Astrocyte (in vitro differentiated cells and primary cell): ENCODE results near the gene OASL. TPM values are rescaled to one million over a fixed set of nuclear protein-coding genes. Genes with fewer than 3 reads are reported as not detected.

Experiments used
- DNase-seq: peaks from one replicate; pipeline ENCODE4 v3.0.0-alpha.2; 2010; ENCODE audit warnings: low read depth
- FAIRE-seq: peaks from 2 replicates; lab custom pipeline; 2011; peaks lifted over from hg19 to GRCh38; lab: Jason Lieb, UNC
- H2AFZ ChIP-seq: 2 replicates; pipeline ENCODE4 v1.6.0; 2012; ENCODE audit warnings: low read depth, low read length, inconsistent platforms
- H3K27ac ChIP-seq: 2 replicates; pipeline ENCODE4 v1.5.1; 2011; ENCODE audit warnings: low read depth, low read length, inconsistent platforms
- H3K27me3 ChIP-seq: 2 replicates; pipeline ENCODE4 v1.6.0; 2011; ENCODE audit warnings: low read length, inconsistent platforms; ENCODE audit not compliant: insufficient read depth
- H3K36me3 ChIP-seq: 2 replicates; pipeline ENCODE4 v1.5.1; 2011; ENCODE audit warnings: low read length, inconsistent platforms; ENCODE audit not compliant: insufficient read depth
- H3K4me1 ChIP-seq: 2 replicates; pipeline ENCODE4 v1.5.1; 2011; ENCODE audit warnings: low read length, inconsistent platforms; ENCODE audit not compliant: insufficient read depth
- H3K4me2 ChIP-seq: 2 replicates; pipeline ENCODE4 v1.6.0; 2012; ENCODE audit warnings: low read length, inconsistent platforms
- H3K4me3 ChIP-seq: 2 replicates; pipeline ENCODE4 v1.5.1; 2011; ENCODE audit warnings: low read depth, mild to moderate bottlenecking, low read length, inconsistent platforms; ENCODE audit not compliant: insufficient read depth
- H3K79me2 ChIP-seq: 2 replicates; pipeline ENCODE4 v1.6.0; 2012; ENCODE audit warnings: mild to moderate bottlenecking, low read length, inconsistent platforms; ENCODE audit not compliant: insufficient read depth
- H3K9ac ChIP-seq: 2 replicates; pipeline ENCODE4 v1.6.0; 2012; ENCODE audit warnings: mild to moderate bottlenecking, low read length, inconsistent platforms
- H3K9me3 ChIP-seq: 2 replicates; pipeline ENCODE4 v1.5.1; 2012; ENCODE audit warnings: low read depth, mild to moderate bottlenecking, low read length, inconsistent platforms; ENCODE audit not compliant: insufficient read depth
- H4K20me1 ChIP-seq: 2 replicates; pipeline ENCODE4 v1.6.0; 2012; ENCODE audit warnings: low read length, inconsistent platforms; ENCODE audit not compliant: insufficient read depth
- H3K27ac Mint-ChIP-seq: one replicate; pipeline ENCODE4 v1.8.0; 2021; ENCODE audit warnings: mild to moderate bottlenecking, mixed read lengths; ENCODE audit not compliant: unreplicated experiment
- H3K27me3 Mint-ChIP-seq: one replicate; pipeline ENCODE4 v1.8.0; 2021; ENCODE audit warnings: low read depth, mixed read lengths; ENCODE audit not compliant: unreplicated experiment
- H3K36me3 Mint-ChIP-seq: one replicate; pipeline ENCODE4 v1.8.0; 2021; ENCODE audit warnings: low read depth, mixed read lengths; ENCODE audit not compliant: unreplicated experiment
- H3K4me1 Mint-ChIP-seq: one replicate; pipeline ENCODE4 v1.8.0; 2021; ENCODE audit warnings: low read depth, mixed read lengths; ENCODE audit not compliant: unreplicated experiment
- H3K4me3 Mint-ChIP-seq: one replicate; pipeline ENCODE4 v1.8.0; 2021; ENCODE audit warnings: mild to moderate bottlenecking, moderate library complexity, mixed read lengths; ENCODE audit not compliant: unreplicated experiment
- H3K9me3 Mint-ChIP-seq: one replicate; pipeline ENCODE4 v1.8.0; 2021; ENCODE audit warnings: mild to moderate bottlenecking, mixed read lengths; ENCODE audit not compliant: unreplicated experiment
- EZH2 ChIP-seq: IDR thresholded peaks from 2 replicates; pipeline ENCODE4 v1.6.1; 2012; ENCODE audit warnings: mild to moderate bottlenecking, low read length, inconsistent platforms; ENCODE audit not compliant: insufficient read depth
- total RNA-seq: library from RNA; stranded (reverse); gene quantifications from 2 replicates; pipeline ENCODE4 v1.2.1, GENCODE V29; 2021
- TF ChIP-seq, protein P1 (sequence below): IDR thresholded peaks from 2 replicates; pipeline ENCODE4 v1.5.1; 2011; ENCODE audit warnings: low read depth, mild to moderate bottlenecking, inconsistent platforms, low read length, moderate library complexity; ENCODE audit not compliant: insufficient read depth

OASL gene
- total RNA-seq, 1 donor from 2014 or later: 0.75 TPM

DNA sequence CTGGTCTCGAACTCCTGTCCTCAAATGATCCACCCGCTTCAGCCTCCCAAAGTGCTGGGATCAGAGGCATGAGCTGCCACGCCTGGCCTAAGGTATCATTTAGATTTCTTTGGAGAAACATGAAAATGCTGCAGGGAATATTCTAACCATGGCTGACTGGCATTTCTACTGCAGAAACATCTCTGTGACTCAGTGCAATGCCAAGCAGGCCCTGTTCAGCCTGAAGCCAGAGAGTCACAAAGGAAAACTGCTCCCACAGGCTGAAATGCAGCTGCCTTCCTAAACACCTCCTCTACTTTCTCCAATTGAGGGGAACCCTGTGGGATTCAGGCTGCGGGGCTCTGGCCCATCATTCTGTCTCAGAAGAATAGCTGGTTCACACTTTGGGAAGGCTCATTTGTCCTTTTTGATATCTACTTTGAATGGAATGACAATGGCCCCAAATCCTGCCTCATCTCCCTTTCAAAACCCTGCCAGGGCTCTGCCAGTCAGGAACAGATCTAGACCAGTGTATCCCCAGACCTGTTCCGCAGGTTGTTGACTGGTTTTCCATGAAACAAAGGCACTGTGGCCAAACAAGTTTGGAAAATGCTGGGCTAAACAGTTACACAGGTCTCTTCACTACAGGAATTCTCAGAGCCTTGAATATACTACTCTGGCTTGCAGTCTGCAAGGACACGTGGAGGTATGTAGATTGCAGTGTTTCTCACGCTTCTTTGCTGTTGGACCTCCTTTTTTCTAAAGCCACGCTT lies 30.5 kb downstream of the OASL start:
- H3K27ac Mint-ChIP-seq: no peak overlapping the region
- H3K9me3 Mint-ChIP-seq: no peaks in the 10 kb centered on the region
- H3K27ac ChIP-seq: no peak overlapping the region
- H3K27me3 ChIP-seq: no peaks in the 10 kb centered on the region
- H4K20me1 ChIP-seq: peaks cover 10% of the 10 kb centered on the region
- H3K36me3 Mint-ChIP-seq: peaks cover 21% of the 10 kb centered on the region
- no peaks in the 10 kb centered on the region for H3K27me3 Mint-ChIP-seq
- H3K9ac ChIP-seq: no peak overlapping the region
- no peaks in the 10 kb centered on the region for H3K4me1 Mint-ChIP-seq
- H3K4me3 ChIP-seq: no peak overlapping the region
- H3K4me2 ChIP-seq: no peak overlapping the region
- H3K36me3 ChIP-seq: peaks cover 38% of the 10 kb centered on the region
- H2AFZ ChIP-seq: no peak overlapping the region
- no peaks in the 10 kb centered on the region for H3K79me2 ChIP-seq
- TF ChIP-seq, protein P1, sequence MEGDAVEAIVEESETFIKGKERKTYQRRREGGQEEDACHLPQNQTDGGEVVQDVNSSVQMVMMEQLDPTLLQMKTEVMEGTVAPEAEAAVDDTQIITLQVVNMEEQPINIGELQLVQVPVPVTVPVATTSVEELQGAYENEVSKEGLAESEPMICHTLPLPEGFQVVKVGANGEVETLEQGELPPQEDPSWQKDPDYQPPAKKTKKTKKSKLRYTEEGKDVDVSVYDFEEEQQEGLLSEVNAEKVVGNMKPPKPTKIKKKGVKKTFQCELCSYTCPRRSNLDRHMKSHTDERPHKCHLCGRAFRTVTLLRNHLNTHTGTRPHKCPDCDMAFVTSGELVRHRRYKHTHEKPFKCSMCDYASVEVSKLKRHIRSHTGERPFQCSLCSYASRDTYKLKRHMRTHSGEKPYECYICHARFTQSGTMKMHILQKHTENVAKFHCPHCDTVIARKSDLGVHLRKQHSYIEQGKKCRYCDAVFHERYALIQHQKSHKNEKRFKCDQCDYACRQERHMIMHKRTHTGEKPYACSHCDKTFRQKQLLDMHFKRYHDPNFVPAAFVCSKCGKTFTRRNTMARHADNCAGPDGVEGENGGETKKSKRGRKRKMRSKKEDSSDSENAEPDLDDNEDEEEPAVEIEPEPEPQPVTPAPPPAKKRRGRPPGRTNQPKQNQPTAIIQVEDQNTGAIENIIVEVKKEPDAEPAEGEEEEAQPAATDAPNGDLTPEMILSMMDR: no peak
- TF ChIP-seq EZH2: no peak
- no peak for FAIRE-seq
- no peaks in the 10 kb centered on the region for H3K9me3 ChIP-seq
- no peak for DNase-seq
- no peaks in the 10 kb centered on the region for H3K4me1 ChIP-seq
- H3K4me3 Mint-ChIP-seq: no peak overlapping the region

DNA sequence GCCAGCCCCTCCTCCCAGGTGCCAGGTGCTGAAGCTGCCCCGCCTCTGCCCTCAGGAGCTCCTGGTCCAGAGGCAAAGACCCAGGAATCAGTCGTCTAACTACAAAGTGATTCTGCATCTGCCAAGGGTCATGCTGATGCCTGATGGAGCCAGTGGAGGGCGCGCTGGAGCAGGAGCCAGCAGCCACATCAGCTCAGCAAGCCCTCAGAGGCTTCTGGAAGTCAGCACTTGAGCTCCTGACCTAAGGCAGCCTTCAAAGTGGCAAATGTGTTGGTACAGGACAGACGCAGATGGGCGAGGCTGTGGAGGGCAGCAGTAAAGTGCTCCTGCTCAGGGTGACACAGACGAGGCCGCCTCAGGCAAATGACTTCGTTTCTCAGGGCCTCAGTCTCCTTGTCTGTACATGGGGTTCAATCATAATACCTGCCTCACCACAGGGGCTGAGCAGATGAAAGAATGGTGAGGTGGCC lies 33.7 kb downstream of the OASL start:
- Mint-ChIP-seq H3K27me3 (no peaks in the 10 kb centered on the region), H3K36me3 (peaks cover 24% of the 10 kb centered on the region), H3K27ac (no peak overlapping the region), H3K9me3 (no peaks in the 10 kb centered on the region), H3K4me1 (no peaks in the 10 kb centered on the region), H3K4me3 (no peak overlapping the region)
- Histone ChIP-seq H3K79me2 (no peaks in the 10 kb centered on the region), H3K27me3 (no peaks in the 10 kb centered on the region), H2AFZ (no peak overlapping the region), H3K9me3 (no peaks in the 10 kb centered on the region), H3K9ac (no peak overlapping the region), H3K36me3 (peaks cover 31% of the 10 kb centered on the region), H4K20me1 (peaks cover 1% of the 10 kb centered on the region), H3K4me2 (no peak overlapping the region), H3K4me1 (no peaks in the 10 kb centered on the region), H3K27ac (no peak overlapping the region), H3K4me3 (no peak overlapping the region)
- FAIRE-seq: no peak
- TF ChIP-seq EZH2: no peak
- TF ChIP-seq, protein P1: peak; percentile 52
- DNase-seq: no peak

DNA sequence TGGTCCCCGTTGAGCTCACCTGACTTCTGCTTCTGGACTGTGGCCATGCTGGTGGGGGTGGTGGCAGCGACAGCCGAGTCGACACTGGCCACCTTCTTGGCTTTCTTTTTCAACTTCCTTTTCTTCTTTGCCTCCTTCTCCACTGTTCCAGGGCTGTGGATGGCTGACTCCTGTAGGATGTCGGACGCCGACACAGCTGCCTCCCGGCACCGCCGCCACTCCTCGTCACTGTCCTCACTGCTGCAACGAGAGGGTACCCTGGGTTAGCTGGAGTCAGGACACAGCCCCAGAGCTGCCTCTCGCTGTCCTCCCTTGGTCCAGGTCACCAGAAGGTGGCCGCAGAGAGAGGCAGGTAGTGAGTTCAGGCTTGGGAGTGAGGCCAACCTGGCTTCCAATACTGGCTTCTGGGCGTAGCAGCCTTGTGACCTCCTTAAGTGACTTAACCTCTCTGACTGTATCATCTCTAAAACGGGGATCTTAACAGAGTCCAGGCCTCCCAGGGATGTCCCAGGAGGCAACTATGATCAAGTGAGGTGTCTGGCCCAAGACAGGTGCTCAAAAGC lies 34.7 kb downstream of the OASL start:
- H3K4me3 Mint-ChIP-seq: no peak overlapping the region
- no peak overlapping the region for H3K27ac Mint-ChIP-seq
- peaks cover 23% of the 10 kb centered on the region for H3K36me3 ChIP-seq

More for the DNA sequence above, 34.7 kb downstream of the OASL start:
- Histone ChIP-seq H3K27ac (no peak overlapping the region), H3K4me1 (no peaks in the 10 kb centered on the region), H3K4me2 (no peak overlapping the region), H3K79me2 (no peaks in the 10 kb centered on the region), H3K27me3 (no peaks in the 10 kb centered on the region), H4K20me1 (no peaks in the 10 kb centered on the region), H2AFZ (no peak overlapping the region), H3K9ac (no peak overlapping the region), H3K9me3 (no peaks in the 10 kb centered on the region), H3K4me3 (no peak overlapping the region)
- no peak for FAIRE-seq
- Mint-ChIP-seq H3K27me3 (no peaks in the 10 kb centered on the region), H3K4me1 (no peaks in the 10 kb centered on the region), H3K9me3 (no peaks in the 10 kb centered on the region), H3K36me3 (peaks cover 23% of the 10 kb centered on the region)
- no peak for DNase-seq
- TF ChIP-seq, protein P1: no peak
- no peak for TF ChIP-seq EZH2
